IPS-18c (cell line): ENCODE data around the gene KLF3.

Experiments
- H3K4me3 ChIP-seq: 2 replicates; pipeline ENCODE4 v1.7.0; 2013; ENCODE audit warnings: low read depth, mild to moderate bottlenecking, low read length, moderate library complexity; ENCODE audit not compliant: insufficient read depth
- H3K9me3 ChIP-seq: one replicate; pipeline ENCODE4 v1.6.1; 2013; ENCODE audit warnings: mild to moderate bottlenecking, low read length, moderate library complexity; ENCODE audit not compliant: control insufficient read depth, insufficient read depth

KLF3 gene

DNA sequence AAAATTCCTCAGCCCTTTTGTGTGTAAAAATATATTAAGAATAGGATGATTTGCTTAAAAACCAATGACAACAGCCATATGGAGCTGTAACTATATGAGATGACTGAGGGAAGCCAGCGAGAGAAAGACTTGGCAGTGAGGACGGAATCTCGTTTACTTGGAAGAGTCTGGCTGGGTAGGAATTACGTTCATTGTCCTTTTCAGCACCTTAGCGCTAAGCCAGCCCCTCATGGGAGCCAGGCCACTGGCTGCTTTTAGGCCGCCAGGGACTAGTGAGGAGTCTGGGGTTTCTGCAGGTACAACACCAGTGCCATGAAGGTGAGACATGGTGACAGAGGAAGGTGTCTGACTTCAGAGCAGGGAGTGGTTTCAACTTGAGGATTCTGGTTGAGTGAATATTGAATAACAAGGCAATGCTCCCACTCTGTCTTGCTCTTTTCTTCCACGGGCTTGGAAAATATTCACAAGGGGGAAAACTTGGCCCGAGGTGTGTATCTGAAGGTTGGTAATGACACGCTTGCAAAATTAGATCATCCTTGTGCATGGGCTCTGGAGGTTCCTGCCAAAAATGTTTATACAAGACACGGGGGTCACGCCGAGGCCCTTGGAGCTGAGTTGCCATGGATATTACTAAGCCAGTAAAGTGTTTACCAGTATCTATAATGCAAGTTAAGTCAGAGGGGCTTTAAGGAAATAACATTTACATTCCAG, 17.4 kb downstream of the KLF3 start:
- H3K4me3 ChIP-seq: no peak overlapping the region
- no peaks in the 10 kb centered on the region for H3K9me3 ChIP-seq

DNA sequence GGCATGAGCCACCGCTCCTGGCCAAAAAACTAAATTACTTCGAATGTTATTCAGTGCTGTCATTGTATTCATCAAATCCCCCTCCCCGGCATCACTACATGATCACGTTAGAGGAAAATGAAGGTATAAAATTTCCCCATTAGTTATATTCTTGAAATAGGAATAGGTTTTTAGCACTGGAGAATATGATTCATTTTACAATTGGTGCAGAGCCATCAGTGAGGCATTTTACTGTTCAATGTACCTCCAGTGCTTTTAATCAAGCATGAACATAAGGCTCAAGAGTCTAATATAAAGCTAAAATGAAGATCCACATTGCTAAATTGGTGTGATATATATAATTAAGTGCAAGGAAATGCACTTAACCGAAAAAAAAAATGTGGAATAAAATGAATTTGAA, 18.3 kb downstream of the KLF3 start:
- Histone ChIP-seq H3K4me3 (no peak overlapping the region), H3K9me3 (no peaks in the 10 kb centered on the region)

DNA sequence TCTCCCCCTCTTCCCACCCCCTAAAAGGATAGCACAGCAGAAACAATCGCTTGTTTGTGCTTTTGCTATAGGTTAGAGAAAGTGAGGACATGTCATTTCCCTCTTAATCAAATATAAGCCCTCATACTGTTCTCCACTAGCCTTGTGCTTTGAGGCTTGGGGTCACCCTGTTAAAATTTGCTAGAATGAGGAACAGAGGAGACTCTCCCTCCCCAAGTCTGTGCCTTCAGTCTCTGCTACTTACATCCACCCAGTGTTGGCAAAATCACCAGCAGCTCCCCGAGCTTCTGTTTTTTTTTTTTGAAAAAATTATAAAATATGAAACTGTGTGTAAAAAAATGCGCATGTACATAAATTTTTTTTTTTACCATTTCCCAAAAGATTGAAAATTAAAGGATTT, 19.3 kb downstream of the KLF3 start:
- Histone ChIP-seq H3K4me3 (no peak overlapping the region), H3K9me3 (no peaks in the 10 kb centered on the region)

DNA sequence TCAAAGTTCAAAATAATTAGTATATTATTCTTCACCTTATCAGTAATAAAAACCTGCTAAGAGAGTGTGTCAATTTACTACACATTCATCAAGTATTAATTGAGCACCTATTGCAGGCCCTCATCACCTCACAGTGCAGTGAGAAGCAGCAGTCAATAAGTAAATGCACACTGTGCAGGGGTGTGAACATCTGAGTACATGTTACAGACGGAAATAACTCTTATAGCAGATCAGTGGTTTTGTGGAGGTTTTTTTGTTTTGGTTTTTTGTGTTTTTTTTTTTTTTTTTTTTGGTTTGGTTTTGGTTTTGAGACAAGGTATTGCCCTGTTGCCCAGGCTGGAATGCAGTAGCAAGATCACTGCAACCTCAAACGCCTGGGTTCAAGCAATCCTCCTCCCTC, 20.3 kb downstream of the KLF3 start:
- H3K4me3 ChIP-seq: no peak overlapping the region
- no peaks in the 10 kb centered on the region for H3K9me3 ChIP-seq

DNA sequence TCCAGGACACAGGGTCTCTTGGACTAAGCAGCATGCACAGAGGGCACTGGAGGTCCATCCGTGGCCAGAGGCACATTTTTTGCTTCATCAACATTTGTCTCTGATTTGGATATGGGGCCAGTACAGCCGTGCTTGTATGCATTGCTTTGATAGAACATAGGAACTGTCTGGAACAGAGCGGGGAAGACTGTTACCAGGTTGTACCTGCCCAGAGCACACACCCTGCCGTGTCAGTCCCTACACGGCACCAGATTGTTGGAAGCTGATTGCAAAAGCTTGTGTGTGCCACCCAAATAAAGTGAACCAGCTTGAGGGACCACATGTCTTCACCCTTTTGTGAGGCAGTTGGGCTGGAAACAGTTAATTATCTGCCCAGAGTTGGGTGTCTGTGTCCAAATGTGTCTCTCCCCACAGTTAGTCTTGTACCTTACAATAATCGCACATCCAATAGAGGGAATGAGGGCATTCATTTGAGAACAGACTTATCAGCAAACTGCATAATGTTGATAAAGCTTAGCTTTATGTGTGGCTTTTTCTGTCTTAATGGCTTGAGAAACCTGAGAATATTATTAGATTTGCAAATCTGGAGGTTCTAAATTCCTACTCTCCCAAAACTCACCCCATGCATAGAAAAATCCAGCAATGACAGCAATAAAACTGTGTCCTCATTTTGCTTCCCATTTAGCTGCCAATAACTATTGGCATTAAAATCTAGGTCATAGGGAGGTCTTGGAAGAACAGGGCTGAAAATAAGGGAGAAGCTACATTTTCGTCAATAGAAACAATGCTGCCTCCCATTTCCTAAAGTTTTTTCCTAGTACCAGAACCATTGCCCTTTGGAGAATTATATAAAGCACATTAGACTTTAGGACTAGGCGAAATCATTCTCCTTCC, 21.2 kb downstream of the KLF3 start:
- no peaks in the 10 kb centered on the region for H3K9me3 ChIP-seq
- H3K4me3 ChIP-seq: no peak overlapping the region

DNA sequence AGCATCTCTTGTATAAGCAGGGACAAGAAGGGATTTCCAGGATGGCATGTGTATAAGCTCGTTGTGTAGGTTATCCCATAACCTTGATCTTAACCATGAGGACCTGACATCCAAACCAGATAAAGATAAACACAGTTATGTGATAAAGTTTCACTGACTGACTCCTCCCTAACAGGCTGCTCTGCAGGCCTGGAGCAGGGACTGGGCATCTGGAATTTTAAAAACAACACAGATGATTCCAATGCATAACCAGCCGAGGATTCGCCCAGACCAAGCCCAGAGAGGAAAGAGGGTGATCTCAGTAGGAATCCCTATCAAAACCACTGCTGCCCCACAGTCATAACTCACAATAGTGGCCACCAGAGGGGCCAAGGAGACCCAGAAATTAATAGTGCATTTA, 22.7 kb downstream of the KLF3 start:
- no peak overlapping the region for H3K4me3 ChIP-seq
- no peaks in the 10 kb centered on the region for H3K9me3 ChIP-seq

DNA sequence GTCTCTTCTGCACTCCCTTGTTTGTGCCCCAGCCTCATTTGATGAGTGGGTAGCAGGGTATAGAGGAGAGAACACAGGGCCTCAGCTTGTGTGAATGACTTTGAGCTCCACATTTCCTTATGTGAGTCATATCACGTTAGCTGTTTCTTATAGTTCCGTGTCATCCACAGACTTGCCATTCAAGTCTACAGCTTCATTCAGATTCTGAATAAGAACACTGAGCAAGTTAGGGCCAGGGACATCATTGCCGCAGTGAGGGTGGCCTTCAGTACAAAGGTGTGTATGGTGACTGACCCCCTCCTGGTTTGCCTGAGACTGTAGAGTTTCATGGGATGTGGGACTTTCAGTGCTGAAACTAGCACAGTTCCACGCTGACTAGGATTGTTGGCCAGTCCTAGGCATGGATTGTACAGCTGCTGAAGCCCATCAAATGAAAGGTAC, 23.6 kb downstream of the KLF3 start:
- Histone ChIP-seq H3K4me3 (no peak overlapping the region), H3K9me3 (no peaks in the 10 kb centered on the region)

DNA sequence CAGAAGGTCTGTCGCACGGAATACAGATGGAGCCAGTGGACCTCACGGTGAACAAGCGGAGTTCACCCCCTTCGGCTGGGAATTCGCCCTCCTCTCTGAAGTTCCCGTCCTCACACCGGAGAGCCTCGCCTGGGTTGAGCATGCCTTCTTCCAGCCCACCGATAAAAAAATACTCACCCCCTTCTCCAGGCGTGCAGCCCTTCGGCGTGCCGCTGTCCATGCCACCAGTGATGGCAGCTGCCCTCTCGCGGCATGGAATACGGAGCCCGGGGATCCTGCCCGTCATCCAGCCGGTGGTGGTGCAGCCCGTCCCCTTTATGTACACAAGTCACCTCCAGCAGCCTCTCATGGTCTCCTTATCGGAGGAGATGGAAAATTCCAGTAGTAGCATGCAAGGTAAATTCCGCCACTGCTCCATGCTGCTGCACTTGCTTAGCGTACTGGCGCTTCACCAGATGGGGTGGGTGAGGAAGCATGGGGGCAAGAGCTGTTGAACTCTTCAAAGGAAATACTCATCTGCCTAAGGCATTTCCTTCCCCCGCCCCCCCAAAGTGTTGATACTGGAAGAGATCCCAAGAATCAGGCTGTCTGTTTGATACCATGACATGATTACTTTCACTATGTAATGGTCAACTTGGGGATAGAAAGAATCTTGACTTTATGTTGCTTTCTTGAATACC, 24.8 kb downstream of the KLF3 start:
- Histone ChIP-seq H3K4me3 (no peak overlapping the region), H3K9me3 (no peaks in the 10 kb centered on the region)

DNA sequence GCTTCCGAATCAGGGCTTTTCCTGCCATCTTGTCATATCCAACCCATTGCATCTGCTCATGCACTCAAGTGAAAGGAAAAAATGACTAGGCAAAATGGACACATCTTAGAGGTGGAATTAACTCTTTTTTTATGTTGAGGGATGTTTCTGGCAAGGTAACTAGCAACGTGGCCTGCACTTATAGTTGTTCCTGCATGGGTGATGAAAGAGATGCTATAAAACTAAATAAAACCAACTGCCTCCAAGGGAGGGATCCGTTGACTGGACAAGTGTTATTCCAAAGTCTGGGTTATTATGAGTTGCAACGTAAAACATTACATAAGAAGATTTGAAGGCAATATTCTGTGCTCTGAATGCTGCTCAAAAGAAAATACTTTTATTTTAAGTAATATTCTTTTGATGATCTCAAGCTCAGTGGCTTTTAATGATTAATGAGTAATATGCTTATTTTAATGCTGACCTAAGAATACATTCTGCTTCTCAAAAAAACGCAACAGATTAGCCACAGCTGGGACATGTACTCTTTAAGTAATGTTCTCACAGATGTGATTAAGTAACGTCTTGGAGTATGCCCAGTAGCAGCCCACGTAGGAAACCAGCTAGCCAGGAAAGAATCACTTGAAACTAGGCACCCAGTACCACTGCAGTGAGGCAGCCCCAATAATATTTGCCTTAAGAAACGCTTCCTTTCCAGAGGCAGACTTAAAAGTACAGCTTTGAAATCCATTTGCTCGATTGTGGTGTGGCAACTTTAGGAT, 27.4 kb downstream of the KLF3 start:
- Histone ChIP-seq H3K9me3 (no peaks in the 10 kb centered on the region), H3K4me3 (no peak overlapping the region)

DNA sequence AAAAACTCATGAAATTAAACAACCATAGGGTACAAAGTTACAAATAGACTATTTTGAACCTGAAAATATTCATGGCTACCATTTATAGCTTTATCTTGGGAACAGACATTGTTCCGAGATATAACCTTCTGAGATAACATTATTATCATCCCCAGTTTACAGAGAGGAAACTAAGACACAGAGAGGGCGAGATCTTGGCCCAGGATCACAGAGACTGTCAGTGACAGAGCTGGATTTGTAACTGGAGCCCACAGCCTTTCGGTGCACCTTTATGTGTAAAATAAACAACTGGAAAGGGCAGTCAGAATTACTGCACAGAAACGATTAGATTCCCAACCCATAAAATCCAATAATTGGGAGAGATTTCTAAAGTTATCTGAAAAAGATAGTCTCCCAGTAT, 28.4 kb downstream of the KLF3 start:
- Histone ChIP-seq H3K9me3 (no peaks in the 10 kb centered on the region), H3K4me3 (no peak overlapping the region)

DNA sequence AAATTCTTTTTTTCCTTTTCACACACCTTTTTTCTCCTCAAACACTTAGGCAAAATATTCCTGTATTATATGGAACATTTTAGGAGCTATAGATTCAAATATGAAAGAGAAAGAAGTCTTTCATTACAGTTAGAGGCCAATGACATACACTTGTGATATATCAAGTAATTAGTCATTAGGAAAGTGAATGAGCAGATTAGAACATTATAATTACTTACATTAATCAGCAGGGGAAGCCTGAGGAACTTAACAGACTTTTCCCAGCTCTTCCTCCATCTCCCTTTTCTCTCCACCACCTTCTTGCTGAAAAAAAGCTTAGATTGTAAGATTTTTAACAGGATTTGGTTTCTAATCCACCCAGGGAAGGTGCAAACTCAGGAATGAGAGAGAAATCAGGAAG, 29.6 kb downstream of the KLF3 start:
- H3K4me3 ChIP-seq: no peak overlapping the region
- no peaks in the 10 kb centered on the region for H3K9me3 ChIP-seq

DNA sequence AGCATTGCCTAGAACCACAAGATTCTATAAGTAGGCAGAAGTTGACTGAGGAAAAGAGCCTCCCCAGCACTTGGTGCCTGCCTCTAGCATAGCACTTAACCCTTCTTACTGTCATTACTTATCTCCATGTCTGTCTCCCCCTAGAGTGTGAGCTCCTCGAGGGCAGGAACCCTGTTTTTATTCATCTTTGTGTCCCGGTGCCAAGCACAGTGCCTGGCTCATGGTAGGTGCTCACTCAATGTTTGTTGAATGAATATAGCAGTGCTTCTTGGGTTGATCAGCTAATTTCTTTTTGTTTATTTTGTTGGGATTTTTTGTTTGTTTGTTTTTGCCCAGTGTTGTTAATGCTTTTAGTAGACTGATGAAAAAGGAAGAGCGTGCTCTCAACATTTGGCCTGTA, 30.3 kb downstream of the KLF3 start:
- Histone ChIP-seq H3K9me3 (no peaks in the 10 kb centered on the region), H3K4me3 (no peak overlapping the region)

DNA sequence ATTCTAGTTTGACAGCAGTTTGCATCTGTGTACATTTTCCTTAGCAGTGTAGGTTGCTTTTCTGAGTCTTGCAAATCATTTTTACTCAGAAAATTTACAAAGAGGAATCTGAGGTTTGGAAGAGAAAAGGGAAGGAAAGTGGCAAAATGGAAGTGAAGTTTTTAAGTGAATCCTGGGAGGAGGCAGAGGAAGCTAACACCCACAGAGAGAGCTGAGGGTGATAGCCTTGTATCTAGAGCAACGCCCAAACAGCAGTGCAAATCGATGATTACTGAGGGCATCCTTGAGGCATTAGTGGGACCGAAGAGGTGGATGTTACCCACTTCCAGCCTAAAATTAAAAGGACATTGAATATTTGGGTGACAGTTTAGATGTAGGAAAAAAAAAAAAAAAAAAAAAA, 31.8 kb downstream of the KLF3 start:
- no peaks in the 10 kb centered on the region for H3K9me3 ChIP-seq
- no peak overlapping the region for H3K4me3 ChIP-seq

DNA sequence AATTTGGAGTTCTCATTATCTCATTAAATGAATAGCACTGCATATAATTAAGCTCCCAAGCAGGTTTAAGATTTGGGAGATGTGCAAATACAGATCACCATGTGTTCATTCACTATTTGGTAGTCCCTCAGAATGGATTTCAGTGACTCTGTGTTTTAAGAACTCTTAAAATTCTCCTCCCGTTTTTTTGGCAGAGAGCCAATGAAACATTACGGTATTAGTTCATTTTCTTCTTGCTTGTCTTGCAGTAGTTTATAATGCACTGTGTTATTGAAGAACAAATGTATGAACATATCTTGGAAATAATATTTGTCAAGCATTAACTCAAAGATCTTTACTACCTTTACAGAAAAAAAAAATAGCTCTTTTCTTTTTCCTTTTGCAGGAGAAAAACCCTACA, 32.7 kb downstream of the KLF3 start:
- Histone ChIP-seq H3K4me3 (no peak overlapping the region), H3K9me3 (no peaks in the 10 kb centered on the region)

DNA sequence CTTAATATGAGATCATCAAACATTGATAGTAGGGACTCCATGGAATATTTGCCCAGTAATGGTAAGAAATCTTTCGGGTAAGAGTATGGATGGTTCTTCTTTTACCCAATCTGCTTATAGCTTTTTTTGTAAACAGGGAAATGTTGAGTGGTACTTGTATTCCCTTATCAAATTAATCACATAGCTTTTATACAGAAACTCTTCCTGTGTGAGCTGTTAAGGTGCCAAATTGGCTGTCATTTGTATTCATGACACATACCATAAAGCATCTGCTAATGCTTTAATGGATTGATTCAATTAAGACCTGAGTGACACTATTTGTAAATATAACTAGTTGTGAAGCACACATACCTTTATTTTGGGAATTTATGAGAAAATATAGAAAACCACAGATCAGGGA, 34.2 kb downstream of the KLF3 start:
- no peaks in the 10 kb centered on the region for H3K9me3 ChIP-seq
- no peak overlapping the region for H3K4me3 ChIP-seq

DNA sequence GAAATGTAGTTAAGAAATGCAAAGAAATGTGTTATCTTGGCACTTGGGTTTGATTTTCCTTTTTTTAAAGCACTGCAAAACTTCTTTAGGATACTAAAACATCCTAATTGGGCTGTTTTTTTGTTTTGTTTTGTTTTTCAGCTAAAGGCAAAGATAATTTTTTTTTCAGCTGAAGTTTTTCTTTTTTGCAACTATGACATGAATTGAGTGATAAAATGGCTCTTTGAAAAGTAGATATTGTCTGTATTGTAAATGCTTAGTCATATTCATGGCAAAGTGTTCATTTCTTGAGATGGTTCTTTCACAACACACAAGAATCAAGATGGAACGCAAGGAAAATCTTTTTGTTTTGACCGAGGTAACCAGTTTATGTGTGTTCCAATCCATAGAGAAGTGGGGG, 35.1 kb downstream of the KLF3 start:
- no peaks in the 10 kb centered on the region for H3K9me3 ChIP-seq
- no peak overlapping the region for H3K4me3 ChIP-seq

DNA sequence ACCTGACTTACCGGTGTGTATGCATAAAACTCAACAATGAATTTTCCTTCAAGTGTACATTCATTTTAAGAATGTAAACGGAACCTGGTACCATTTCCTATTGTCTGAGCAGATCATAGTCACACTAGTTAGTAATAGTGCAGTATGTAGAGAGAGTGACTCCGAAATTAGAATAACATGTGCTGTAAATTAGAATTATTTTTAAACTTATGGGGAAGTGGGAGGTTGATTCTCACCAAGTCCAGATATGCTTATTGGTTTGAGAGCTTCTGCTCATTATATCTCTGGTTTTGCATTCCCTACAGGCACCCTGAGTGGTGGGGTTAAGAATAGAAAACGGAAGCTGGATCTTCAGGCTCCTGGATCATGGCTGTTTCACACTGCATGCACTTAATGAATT, 39.6 kb downstream of the KLF3 start:
- no peaks in the 10 kb centered on the region for H3K9me3 ChIP-seq
- H3K4me3 ChIP-seq: no peak overlapping the region
